GM21825 (cell line): ENCODE results near the gene PCSK2.

Experiments used
- ATAC-seq: cut with Tn5 transposase; IDR thresholded peaks from one replicate; pipeline ENCODE4 v1.9.1; 2021; ENCODE audit warnings: mild to moderate bottlenecking, moderate library complexity; ENCODE audit not compliant: unreplicated experiment

Gene PCSK2

GRCh38 chr20:17470973-17471372, 244.1 kb downstream of the PCSK2 start:
- ATAC-seq, result no peak

DNA sequence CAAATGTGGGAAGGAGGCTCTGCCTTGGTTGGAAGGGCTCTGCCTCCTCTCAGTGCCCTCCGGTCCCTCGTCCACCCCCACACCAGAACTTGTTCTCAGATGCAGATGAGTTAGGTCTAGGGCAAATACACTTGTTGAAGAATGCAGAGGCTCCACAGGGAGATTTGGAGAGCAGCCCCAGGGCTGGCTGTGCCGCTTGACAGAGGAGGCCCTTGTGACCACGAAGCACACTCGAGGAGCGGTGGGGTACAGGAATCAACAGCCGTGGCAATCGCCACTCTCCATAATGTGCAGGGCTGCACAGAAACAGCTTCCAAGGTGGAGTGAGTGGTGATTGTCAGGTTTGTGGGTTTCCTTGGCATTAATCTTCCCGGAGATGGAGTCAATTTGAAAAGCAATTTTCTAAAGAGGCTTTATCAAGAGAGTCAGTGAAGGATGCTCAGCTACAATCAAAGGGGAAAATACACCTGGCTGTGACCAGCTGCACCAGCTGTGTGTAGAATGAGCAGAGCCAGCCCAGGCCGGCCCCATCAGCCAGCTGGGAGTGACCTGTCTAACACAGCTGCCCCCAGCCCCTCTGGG, 244.9 kb downstream of the PCSK2 start:
- no peak for ATAC-seq

- ATAC-seq, result no peak
Measured at GRCh38 chr20:17473659-17474058, 246.8 kb downstream of the PCSK2 start.

DNA sequence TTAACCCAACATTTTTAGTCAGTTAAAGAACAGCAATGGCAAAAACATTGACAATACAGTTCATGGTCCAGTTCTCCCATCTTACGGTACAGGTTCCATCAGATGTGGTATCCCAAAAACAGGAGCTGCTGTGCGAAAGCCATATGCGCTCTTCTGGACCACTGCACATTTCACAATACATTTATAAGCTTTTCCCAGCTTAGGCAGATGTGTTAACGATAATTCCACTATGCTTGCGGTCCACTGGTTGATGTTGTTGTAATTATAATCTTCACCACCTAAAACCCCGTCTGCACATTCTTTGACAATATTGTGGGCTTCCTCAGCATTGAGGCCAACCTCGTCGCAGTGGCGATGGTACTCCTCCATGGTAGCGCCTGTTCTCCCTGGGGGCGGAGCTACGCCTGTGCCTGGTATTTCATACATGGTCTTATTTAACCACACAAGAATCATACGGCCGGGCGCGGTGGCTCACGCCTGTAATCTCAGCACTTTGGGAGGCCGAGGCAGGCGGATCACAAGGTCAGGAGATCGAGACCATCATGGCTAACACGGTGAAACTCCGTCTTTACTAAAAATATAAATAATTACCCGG, 252.3 kb downstream of the PCSK2 start:
- no peak for ATAC-seq

GRCh38 chr20:17480696-17481095, 253.9 kb downstream of the PCSK2 start:
- no peak for ATAC-seq

DNA sequence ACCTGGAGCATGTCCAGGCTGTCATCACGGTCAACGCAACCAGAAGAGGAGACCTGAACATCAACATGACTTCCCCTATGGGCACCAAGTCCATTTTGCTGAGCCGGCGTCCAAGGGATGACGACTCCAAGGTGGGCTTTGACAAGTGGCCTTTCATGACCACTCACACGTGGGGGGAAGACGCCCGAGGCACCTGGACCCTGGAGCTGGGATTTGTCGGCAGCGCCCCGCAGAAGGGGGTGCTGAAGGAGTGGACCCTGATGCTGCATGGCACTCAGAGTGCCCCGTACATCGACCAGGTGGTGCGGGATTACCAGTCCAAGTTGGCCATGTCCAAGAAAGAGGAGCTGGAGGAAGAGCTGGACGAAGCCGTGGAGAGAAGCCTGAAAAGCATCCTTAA, 254.8 kb downstream of the PCSK2 start:
- ATAC-seq, result no peak

DNA sequence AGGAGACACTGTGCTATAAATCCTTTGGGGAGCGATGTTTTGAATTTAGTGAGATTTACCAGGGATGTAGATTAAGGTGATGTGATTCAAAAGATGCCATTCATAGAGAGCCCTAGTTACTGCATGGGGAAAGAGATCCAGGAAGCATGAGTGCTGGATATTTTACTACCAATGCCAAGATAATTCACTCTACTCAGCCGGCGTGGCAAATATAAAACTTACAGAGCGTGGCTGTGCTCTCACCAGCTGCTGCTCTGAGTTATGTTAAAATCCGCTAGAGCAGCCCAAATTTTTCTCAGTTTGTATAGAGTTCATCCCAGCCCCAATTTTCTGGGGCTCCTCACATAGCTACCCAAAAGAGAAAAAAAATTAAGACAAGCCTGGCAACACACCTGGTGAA, 255.7 kb downstream of the PCSK2 start:
- no peak for ATAC-seq

DNA sequence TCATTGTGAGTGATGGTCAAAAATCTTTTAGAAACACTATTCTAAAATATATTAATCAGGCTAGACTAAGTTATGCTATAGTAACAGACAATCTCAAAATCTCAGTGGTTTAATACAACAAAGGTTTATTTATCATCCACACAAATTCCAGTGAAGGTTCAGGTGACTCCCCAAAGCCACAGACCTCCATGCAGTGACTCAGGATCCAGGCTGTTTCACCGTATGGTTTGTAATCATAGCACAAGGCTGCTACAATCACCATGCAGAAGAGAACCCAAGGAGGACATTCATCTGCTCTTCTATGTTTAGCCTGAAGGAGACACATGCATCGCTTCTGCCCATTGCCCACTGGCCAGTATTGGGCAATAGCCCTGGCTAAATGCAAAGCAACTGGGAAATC, 258.2 kb downstream of the PCSK2 start:
- ATAC-seq, result no peak

DNA sequence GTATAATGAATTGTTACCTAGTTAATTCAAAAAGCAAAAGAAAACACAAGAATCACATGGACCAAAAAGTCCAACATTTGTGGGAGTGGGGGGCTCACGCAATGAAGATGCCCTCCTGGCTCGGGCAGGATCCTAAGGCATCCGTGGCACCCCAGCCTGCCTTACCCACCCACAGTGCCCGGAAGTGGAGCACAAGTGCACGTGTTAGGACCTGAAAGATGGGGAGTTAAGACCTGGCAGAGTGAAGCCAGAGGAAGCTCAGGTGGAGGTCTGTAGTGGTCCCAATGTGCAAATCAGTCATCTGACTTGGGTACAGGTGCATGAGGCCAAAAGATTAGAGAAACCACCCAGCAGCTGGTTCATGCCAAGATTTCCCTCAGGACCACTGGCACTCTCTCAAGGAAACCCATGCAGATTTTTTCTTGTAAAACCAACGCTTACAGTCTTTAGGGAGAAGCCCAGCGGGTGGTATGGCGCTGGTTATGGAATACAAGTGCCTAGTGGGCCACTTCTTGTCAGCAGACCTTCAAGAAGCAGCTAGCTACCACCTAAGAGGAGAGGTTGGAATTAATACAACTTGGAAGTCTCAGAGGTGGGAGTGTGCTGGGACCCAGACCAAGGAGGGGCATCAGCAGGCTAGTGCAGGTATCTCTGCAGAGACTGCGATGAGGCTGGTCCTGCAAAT, 262.2 kb downstream of the PCSK2 start:
- no peak for ATAC-seq

DNA sequence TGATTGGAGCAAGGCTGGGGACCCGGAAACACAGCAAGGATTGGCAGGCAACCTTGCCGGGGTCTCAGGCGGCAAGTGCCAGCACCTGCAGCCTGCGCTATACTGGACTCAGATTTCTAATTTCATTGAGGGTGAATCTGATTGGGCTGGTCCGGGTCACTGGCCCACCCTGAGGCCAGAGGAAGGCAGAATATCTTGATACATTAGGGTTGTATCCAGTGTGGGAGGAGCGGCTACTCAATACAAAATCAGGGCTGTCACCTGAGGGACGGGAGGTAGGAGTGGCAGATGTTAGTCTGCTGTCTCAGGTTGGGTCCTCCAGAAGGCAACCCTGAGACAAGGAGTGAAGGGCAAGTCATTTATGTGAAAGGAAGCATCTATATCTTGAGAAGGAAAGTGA, 263.7 kb downstream of the PCSK2 start:
- ATAC-seq, result no peak

- no peak for ATAC-seq
Measured at GRCh38 chr20:17491041-17491440, 264.2 kb downstream of the PCSK2 start.

- ATAC-seq, result no peak
Measured at GRCh38 chr20:17491488-17491887, 264.6 kb downstream of the PCSK2 start.

DNA sequence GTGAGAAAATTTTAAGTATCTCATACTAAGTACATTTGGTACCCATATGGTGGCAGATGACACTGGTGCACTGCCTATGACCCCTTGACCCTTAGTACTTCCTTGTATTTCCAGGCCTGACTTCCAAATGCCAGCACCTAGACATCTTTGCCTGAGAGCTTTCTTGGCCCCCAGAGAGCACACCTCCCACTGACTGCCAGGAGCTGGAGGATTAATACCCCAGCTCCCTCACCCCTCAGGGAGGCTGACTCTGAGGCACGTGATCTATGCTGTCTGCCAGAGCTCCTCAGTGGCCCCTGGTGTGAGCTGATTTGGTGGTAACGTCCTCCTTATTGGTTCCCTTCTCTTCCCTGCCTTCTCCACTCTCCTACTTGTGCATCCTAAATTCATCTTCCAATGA, 266.3 kb downstream of the PCSK2 start:
- ATAC-seq, result no peak

- ATAC-seq, result no peak
Measured at GRCh38 chr20:17494201-17494600, 267.4 kb downstream of the PCSK2 start.

DNA sequence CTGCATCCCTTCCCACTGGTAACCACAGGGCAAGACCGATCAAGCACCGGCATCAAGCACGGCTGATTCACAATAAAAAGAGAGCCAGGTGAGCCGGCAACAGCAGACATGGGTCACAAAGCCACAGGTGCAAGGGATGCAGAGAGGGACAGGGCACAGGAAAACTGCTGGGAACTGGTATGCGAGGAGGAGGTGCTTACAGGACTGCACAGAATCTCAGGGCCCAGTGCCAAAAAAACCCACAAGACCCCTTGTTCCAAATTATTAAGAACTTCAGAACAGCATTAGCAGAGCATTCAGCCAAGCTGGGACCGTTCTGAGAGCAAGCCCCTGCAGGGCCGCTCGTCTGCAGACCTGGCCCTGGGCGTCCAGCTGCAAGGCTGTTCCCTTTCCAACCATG, 269.0 kb downstream of the PCSK2 start:
- ATAC-seq, result no peak

GRCh38 chr20:17497821-17498580, 271.2 kb downstream of the PCSK2 start:
- ATAC-seq, result no peak

GRCh38 chr20:17498641-17499040, 271.8 kb downstream of the PCSK2 start:
- ATAC-seq, result no peak

DNA sequence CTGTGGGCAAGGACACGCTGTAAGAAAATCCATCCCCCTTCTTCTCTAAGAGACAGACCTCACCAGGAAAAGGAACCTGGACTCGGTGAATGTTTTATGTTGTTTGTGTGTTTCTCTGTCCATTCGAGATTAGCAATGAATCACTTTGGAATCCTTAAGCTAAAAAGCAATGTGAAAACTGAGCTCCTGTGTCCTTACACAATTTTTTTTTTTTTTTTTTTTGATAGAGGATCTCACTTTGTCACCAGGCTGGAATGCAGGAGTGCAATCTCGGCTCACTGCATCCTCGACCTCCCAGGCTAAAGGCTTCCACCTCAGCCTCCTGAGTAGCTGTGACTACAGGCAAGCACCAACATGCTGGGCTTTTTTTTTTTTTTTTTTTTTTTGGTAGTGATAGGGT, 272.2 kb downstream of the PCSK2 start:
- ATAC-seq, result no peak

DNA sequence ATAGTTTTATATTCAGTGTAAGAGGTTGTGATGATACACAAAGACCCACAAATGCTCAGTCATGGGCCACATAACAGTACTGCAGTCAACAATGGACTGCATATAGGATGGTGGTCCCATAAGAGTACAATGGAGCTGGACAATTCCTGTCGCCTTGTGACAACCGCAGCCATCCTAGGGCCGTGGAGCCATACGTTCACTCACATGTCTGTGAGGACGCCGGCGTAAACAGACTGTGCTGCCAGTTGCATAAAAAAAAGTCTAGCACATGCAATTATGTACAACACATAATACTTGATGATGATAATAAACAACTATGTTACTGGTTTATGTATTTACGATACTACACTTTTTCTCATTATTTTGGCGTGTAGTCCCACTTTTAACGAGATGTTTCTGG, 273.4 kb downstream of the PCSK2 start:
- no peak for ATAC-seq

DNA sequence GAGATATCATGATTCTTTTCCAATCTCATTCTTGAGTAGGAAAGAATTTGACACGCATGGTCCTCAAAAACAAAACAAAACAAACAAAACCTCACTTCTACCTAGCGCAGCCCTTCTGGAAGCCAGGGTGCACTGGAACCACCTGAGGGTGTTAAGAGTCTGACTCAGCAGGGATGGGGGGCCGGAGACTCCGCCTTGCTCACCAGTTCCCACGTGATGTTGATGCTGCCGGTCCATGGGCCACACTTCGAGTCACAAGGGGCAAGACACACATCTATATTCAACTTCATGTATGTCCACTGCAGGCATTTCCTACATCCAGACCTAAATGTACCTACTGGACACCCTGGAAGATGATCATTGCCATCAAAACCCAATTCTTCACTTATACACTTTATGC, 274.0 kb downstream of the PCSK2 start:
- no peak for ATAC-seq

GRCh38 chr20:17501701-17502100, 274.9 kb downstream of the PCSK2 start:
- ATAC-seq, result no peak

DNA sequence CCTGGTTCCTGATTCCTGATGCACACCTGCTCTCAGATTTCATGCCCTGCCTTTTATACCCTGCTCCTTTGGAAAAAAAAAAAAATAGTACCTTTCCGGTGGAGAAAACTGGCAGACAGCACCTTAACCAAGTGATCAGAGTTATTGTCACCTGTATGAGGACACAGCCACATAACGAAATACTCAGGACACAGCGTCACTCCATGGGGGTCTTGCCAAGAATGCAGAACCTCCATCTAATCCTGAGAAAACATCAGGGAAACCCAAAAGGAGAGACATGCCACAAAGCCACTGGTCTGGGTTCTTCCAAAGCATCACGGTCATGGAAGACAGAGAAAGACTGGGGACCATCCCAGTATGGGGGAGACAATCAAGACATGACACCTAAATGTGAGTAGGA, 275.3 kb downstream of the PCSK2 start:
- no peak for ATAC-seq
